ENCODE results near the gene SLC33A1.

GRCh38 chr3:155870133-155870944, 16.1 kb upstream of the SLC33A1 start, which contains the start of gene GMPS:
- peak; percentile 80 for TF ChIP-seq CTCF (IDR thresholded peaks at IDR 0.05; ENCODE audit: poor library complexity, severe bottlenecking)
- peak; percentile 83 for TF ChIP-seq POLR2AphosphoS5 (IDR thresholded peaks at IDR 0.05)
- TF ChIP-seq RAD21 (conservative IDR thresholded peaks at IDR 0.05), result peak; percentile 83
- TF ChIP-seq TAF1 (IDR thresholded peaks at IDR 0.05; ENCODE audit: low read depth), result peak; percentile 57
- peak; percentile 65 for TF ChIP-seq REST (IDR thresholded peaks at IDR 0.05; ENCODE audit: borderline replicate concordance)
- no peak for TF ChIP-seq EZH2 (IDR thresholded peaks at IDR 0.05; ENCODE audit: borderline replicate concordance, insufficient read depth, low read length, poor library complexity, severe bottlenecking)
- TF ChIP-seq EP300 (conservative IDR thresholded peaks at IDR 0.05; ENCODE audit: poor library complexity, severe bottlenecking), result peak; percentile 9
- peak; percentile 76 for TF ChIP-seq SMC3 (conservative IDR thresholded peaks at IDR 0.05; ENCODE audit: poor library complexity)

All from neural cell (in vitro differentiated cells).